Adipocyte (in vitro differentiated cells): ENCODE measurements around the gene ST6GALNAC5.

Experiments used
- DNase-seq: peaks from one replicate; pipeline ENCODE4 v3.0.0-alpha.2; 2015; ENCODE audit warnings: low read depth
- H3K27me3 ChIP-seq: replicated peaks from 2 replicates; pipeline ENCODE4 v1.7.0; 2013; ENCODE audit warnings: mild to moderate bottlenecking, low read length, moderate library complexity; ENCODE audit not compliant: control insufficient read depth, insufficient read depth
- H3K36me3 ChIP-seq: 2 replicates; pipeline ENCODE4 v1.7.0; 2013; ENCODE audit warnings: low read length, mild to moderate bottlenecking, moderate library complexity; ENCODE audit not compliant: control insufficient read depth, insufficient read depth, severe bottlenecking
- H3K4me1 ChIP-seq: 2 replicates; pipeline ENCODE4 v1.7.0; 2013; ENCODE audit warnings: mild to moderate bottlenecking, low read length, moderate library complexity; ENCODE audit not compliant: control insufficient read depth, insufficient read depth
- H3K4me3 ChIP-seq: 2 replicates; pipeline ENCODE4 v1.7.0; 2013; ENCODE audit warnings: mild to moderate bottlenecking, low read length, moderate library complexity
- H3K9ac ChIP-seq: 2 replicates; pipeline ENCODE4 v1.7.0; 2013; ENCODE audit warnings: mild to moderate bottlenecking, low read length, moderate library complexity
- H3K9me3 ChIP-seq: 2 replicates; pipeline ENCODE4 v1.7.0; 2013; ENCODE audit warnings: mild to moderate bottlenecking, low read length, moderate library complexity; ENCODE audit not compliant: control insufficient read depth

Gene ST6GALNAC5

DNA sequence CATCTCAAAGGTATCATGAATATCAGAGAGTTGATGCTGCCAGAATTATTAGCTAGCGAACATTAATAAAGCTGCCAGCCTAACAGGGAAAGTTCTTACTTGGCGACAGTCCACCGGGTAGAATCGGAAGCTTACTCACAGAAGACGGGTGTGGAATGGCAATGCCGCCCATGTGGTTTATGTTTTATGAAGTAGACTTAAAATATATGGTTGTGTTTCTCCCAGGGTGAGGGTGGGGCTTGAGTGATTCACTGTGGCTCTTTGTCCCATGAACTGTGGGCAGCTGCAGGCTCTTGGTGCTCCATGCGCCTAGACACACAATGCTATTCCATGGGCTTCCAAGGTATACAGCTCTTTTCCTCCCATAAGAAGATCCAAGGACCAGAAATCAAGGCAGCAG is 189.2 kb downstream of the ST6GALNAC5 start:
- H3K4me1 ChIP-seq = no peaks in the 10 kb centered on the region
- peaks cover 5% of the 10 kb centered on the region for H3K27me3 ChIP-seq
- H3K9ac ChIP-seq = no peak overlapping the region
- H3K36me3 ChIP-seq = no peaks in the 10 kb centered on the region
- no peak for DNase-seq
- no peak overlapping the region for H3K4me3 ChIP-seq
- peaks cover 4% of the 10 kb centered on the region for H3K9me3 ChIP-seq

DNA sequence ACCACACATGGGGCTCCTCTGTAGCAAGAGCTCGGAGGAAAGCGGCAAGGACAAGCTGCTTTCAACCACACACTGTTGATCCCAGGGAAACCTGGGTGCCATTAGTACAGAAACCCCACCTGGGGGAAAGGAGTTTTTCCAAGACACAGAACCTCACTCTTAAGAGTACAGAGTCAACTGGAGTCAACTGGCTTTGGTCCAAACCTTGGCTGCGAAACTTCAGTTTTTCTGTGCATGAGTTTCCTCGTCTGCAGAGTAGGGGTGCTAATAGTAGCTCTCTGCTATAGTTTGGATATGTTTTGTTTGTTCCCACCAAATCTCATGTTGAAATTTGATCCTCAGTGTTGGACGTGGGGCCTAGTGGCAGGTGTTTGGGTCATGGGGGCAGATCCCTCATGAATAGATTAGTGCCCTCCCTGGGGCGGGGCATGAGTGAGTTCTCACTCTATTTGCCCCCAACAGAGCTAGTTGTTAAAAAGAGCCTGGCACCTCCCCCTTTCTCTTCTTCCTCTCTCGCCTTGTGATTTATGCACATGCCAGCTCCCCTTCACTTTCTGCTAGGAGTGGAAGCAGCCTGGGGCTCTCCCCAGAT is 190.8 kb downstream of the ST6GALNAC5 start:
- DNase-seq = no peak
- no peak overlapping the region for H3K9ac ChIP-seq

DNA sequence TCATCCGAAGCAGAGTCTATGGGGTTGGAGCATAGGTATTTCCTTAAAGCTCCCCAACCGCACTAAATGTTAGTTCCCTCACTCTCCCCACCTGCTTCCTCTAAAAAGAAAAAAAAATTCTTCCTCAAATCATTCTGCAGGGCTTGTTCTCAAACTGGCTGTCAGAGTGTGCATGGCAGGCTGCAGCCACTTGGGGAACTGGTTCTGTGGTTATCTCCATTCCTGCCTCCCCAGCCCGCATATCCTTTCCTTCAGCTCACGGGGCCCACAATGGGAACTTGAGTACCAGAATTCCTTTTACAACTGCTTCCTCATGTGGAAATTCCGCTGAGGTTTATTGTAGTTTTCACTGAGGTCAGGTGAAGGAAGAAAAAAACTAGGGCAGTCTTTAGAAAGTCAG is 192.7 kb downstream of the ST6GALNAC5 start:
- Histone ChIP-seq H3K27me3 (peaks cover 5% of the 10 kb centered on the region), H3K9me3 (no peaks in the 10 kb centered on the region), H3K9ac (no peak overlapping the region), H3K36me3 (no peaks in the 10 kb centered on the region), H3K4me1 (no peaks in the 10 kb centered on the region), H3K4me3 (no peak overlapping the region)
- DNase-seq = no peak

More for the DNA sequence above, 190.8 kb downstream of the ST6GALNAC5 start:
- Histone ChIP-seq H3K4me1 (no peaks in the 10 kb centered on the region), H3K4me3 (no peak overlapping the region), H3K27me3 (peaks cover 5% of the 10 kb centered on the region), H3K9me3 (peaks cover 4% of the 10 kb centered on the region), H3K36me3 (no peaks in the 10 kb centered on the region)

DNA sequence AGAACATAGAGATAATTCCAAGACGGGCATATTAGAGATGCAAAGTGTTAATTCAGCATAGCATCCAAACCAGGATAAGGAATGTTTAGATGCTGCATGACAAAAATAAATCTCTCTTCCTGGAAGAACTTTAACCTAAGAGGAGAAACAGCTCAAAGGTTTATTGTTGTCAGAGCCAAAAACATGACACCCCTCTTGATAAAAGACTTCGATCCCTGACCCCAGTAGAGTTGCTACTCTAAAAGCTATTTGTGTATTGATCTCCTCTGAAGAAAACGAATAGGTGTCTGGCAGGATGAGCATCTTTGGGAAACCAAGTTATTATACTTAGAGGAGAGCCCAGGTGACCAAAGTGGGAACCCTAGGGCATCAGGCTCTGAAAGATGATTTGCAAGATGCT is 193.9 kb downstream of the ST6GALNAC5 start:
- H3K4me3 ChIP-seq = no peak overlapping the region
- DNase-seq = no peak
- no peaks in the 10 kb centered on the region for H3K36me3 ChIP-seq
- no peaks in the 10 kb centered on the region for H3K4me1 ChIP-seq
- peaks cover 5% of the 10 kb centered on the region for H3K27me3 ChIP-seq
- no peak overlapping the region for H3K9ac ChIP-seq
- H3K9me3 ChIP-seq = no peaks in the 10 kb centered on the region

DNA sequence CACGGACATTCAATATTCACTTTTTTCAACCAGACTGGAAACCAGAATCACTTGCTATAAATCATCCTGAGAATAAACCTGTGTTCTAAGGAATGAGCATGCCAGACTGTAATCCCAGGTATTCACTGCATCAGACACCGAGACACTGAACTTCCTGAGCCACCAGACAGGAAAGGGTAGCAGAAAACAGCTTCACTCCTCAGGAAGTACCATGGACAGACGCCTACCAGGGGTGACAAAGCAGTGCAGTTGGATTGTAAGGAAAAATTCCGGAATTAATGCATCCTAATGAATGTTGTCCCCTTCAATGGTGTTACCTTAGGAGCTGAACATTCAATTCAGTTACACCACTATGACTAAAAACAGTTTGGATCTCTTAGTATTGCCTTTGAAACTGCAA is 195.8 kb downstream of the ST6GALNAC5 start:
- no peaks in the 10 kb centered on the region for H3K27me3 ChIP-seq
- H3K9ac ChIP-seq = no peak overlapping the region
- H3K4me1 ChIP-seq = no peaks in the 10 kb centered on the region
- peak; percentile 6 for DNase-seq
- H3K9me3 ChIP-seq = no peaks in the 10 kb centered on the region
- H3K36me3 ChIP-seq = no peaks in the 10 kb centered on the region
- H3K4me3 ChIP-seq = no peak overlapping the region

DNA sequence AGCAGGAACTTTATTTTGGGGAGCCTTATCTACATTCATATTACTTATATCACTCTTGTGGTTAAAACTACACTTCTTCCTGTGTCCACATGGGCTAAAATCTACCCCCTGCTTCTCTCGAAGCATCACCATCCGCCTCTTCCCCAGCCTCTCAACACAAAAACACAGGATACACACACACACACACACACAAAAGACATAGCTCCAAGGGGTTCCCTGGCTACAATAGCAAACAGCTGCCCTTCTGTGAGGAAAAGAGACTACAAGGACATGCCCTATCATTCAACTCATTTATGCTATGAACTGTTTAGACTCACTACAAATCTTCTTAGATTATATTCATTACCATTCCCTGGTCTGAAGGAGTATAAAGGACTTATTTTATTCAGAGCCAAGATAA is 197.0 kb downstream of the ST6GALNAC5 start:
- no peak overlapping the region for H3K9ac ChIP-seq
- no peaks in the 10 kb centered on the region for H3K4me1 ChIP-seq
- H3K4me3 ChIP-seq = no peak overlapping the region
- H3K9me3 ChIP-seq = no peaks in the 10 kb centered on the region
- no peak for DNase-seq
- no peaks in the 10 kb centered on the region for H3K36me3 ChIP-seq
- H3K27me3 ChIP-seq = no peaks in the 10 kb centered on the region

DNA sequence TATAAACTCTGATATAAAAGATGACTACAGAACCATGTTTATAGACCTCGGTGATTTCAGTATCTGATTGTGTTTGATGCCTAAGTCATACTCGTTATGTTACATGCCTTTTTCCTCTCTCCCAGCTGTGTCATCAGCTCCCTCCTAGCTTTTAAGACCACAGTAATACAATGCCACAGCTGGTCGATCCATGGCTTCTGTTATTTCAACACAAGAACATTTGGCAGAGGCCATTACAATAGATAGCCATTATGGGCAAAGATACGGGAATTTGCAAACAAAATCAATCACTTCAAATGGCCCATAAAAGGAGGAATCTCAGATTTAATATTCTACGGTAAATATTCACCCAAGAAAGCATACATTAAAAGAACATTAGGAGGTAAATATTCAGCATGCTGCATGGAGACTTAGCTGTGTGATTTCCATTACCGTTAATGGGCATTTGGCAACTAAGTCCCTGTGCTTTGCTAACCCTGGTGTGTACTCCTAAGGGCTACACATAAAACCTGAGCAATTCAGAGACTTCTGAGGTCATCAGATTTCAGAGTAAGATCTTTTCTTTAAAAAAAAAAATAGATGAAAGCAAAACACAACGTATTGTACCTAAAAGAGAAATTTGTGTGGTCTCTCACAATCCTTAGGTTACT is 198.5 kb downstream of the ST6GALNAC5 start:
- Histone ChIP-seq H3K9me3 (no peaks in the 10 kb centered on the region), H3K9ac (no peak overlapping the region), H3K4me3 (no peak overlapping the region), H3K36me3 (no peaks in the 10 kb centered on the region), H3K27me3 (no peaks in the 10 kb centered on the region), H3K4me1 (no peaks in the 10 kb centered on the region)
- DNase-seq = no peak

DNA sequence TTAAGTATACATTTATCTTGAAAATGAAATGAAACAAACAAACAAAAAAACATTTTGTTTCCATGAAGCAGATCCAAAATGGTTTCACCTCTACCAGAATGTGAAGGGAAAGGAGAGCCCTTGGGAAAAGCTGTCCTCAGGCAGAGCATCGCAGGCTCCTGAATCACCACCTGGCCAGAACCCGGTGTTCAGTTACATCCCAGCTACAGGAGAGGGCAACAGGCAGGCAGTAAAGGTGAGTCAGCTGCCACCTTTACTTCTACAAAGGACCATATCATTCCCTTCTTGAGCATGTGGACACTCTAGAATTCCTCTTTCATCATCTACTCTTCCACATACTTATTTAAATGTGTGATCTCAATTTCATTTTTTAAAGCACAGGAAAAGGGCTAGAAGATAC is 200.7 kb downstream of the ST6GALNAC5 start:
- DNase-seq = no peak
- Histone ChIP-seq H3K9ac (no peak overlapping the region), H3K4me3 (no peak overlapping the region), H3K4me1 (no peaks in the 10 kb centered on the region), H3K9me3 (no peaks in the 10 kb centered on the region), H3K27me3 (no peaks in the 10 kb centered on the region), H3K36me3 (no peaks in the 10 kb centered on the region)

DNA sequence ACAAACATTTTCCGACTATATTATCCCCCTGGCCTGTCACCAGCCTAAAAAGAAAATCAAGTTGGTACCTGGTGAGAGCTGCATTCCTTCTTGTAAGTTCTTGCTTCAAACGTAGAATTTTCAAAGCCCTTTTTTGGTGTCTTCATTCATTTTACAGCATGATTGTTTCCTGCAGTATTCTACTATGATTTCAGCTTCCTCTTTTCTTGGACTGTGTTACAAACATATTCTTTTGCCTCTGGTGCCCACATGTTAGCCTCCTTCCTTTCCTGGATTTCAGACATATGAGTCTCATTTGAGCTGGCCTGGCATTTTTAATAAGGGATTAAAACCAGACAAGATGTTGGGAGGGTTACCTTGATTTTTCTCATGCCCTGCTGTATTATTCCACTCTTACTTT is 209.5 kb downstream of the ST6GALNAC5 start:
- Histone ChIP-seq H3K27me3 (no peaks in the 10 kb centered on the region), H3K36me3 (no peaks in the 10 kb centered on the region), H3K9me3 (no peaks in the 10 kb centered on the region), H3K9ac (no peak overlapping the region), H3K4me1 (no peaks in the 10 kb centered on the region), H3K4me3 (no peak overlapping the region)
- no peak for DNase-seq

DNA sequence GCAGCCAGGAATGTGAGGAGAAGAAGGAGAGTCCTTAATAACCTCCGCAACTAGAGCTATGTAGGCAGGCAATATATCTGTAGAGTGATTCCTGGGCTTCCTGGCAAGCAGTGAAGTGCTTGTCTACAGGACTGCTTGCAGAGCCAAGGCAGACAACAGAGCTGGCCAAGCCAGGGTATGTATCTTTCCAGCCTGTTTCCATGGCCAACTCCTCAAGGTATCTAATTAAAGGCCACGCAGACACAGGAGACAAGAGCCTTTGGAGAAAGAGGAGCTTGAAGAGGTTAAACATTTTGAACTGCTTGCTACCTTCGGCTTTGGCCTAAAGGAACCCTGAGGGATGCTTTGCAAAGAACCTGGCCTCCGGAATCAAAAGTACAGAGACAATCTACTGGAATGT is 214.6 kb downstream of the ST6GALNAC5 start:
- no peak for DNase-seq
- H3K4me3 ChIP-seq = no peak overlapping the region
- no peaks in the 10 kb centered on the region for H3K4me1 ChIP-seq
- no peaks in the 10 kb centered on the region for H3K27me3 ChIP-seq
- H3K9ac ChIP-seq = no peak overlapping the region
- H3K36me3 ChIP-seq = no peaks in the 10 kb centered on the region
- no peaks in the 10 kb centered on the region for H3K9me3 ChIP-seq

DNA sequence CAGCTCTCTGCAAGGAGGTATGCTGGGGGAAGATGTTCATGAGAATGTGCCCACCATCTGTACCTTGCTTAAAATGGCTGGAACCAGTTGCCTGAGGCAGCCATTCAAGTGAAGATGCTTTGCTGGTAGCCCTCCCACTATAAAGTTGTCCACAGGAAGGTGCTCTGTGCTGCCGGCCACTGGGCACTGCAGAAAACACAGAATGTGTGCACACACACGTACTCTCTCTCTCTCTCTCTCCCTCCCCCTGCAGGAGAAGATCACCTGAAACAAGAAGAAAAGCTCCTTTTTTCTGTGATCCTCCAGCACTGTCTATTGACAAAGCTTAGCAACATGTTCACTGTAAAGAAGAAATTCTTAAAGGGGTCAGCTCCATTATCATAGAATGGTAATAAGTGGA is 217.2 kb downstream of the ST6GALNAC5 start:
- Histone ChIP-seq H3K9ac (no peak overlapping the region), H3K9me3 (no peaks in the 10 kb centered on the region)
- no peak for DNase-seq

DNA sequence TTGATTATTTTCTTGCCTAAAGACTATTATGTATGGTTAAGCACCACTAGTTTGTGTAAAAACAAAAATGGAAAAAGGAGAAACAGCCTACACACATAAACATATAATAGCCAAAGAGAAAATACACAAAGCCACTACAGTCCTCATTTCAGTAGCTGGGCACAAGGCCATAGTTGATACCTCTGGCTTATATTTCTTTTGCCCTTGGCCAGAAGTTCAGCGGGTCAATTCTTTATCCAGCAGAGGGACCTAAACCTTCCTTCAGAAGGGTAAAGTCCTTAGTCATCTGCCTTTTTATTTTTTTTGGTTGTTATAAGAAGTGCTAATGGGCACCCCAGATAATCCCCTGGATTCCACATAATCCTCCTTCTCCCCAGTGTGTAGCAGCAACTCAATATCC is 217.8 kb downstream of the ST6GALNAC5 start:
- no peak for DNase-seq
- H3K4me1 ChIP-seq = no peaks in the 10 kb centered on the region
- H3K9me3 ChIP-seq = no peaks in the 10 kb centered on the region
- no peaks in the 10 kb centered on the region for H3K36me3 ChIP-seq
- no peak overlapping the region for H3K4me3 ChIP-seq
- no peaks in the 10 kb centered on the region for H3K27me3 ChIP-seq
- no peak overlapping the region for H3K9ac ChIP-seq

More for the DNA sequence above, 217.2 kb downstream of the ST6GALNAC5 start:
- Histone ChIP-seq H3K36me3 (no peaks in the 10 kb centered on the region), H3K4me3 (no peak overlapping the region), H3K27me3 (no peaks in the 10 kb centered on the region), H3K4me1 (no peaks in the 10 kb centered on the region)
